A375 (cell line): ENCODE results near the gene FANCD2. TPM values are rescaled to one million over a fixed set of nuclear protein-coding genes. Genes with fewer than 3 reads are reported as not detected.

Experiments
- small RNA-seq: library from RNA; depleted of rRNA; stranded (forward); fragments of <200 nt; gene quantifications from one replicate; pipeline ENCODE3, GENCODE V24; 2014
- total RNA-seq: library from RNA; depleted of rRNA; stranded (reverse); fragments of >200 nt; shearing (Covaris generic); gene quantifications from 2 replicates; pipeline ENCODE4 v1.2.3, GENCODE V29; 2014; rRNA removed

The FANCD2 gene
- total RNA-seq: 42.7 and 46.6 TPM in 2 replicates

GRCh38 chr3:10026084-10026890 is at the start of gene FANCD2:
Gene FANCD2 (plus strand): TSS chr3:10026437. CDS start chr3:10028658, 2,221 bp downstream.

GRCh38 chr3:10108091-10108490 is 81.9 kb downstream of the FANCD2 start, which contains the start of gene FANCD2OS:
Gene FANCD2OS (minus strand): TSS chr3:10108255. CDS start chr3:10104774, 3,481 bp downstream.

GRCh38 chr3:10115326-10116137 is 89.3 kb downstream of the FANCD2 start, which contains the start of gene BRK1:
Gene BRK1 (plus strand): TSS chr3:10115675. CDS start chr3:10115702, 27 bp downstream.

Small RNA genes lying within 50 kb of the gene (small RNA-seq; reads per million reads assigned to genes)
- gene CYCSP10 (not detected), gene RNU6-670P (not detected)

Other genes starting within 250 kb of the FANCD2 start
- gene TADA3, start 234.0 kb upstream of the FANCD2 start, total RNA-seq: 107 and 109 TPM in 2 replicates
- gene ARPC4, start 233.4 kb upstream of the FANCD2 start, total RNA-seq: 187 and 200 TPM in 2 replicates
- 11.8 and 15.3 TPM in 2 replicates for gene TTLL3, start 216.2 kb upstream of the FANCD2 start, total RNA-seq
- gene RPUSD3, start 182.4 kb upstream of the FANCD2 start, total RNA-seq: 68.3 and 89.1 TPM in 2 replicates
- gene CIDEC, start 146.2 kb upstream of the FANCD2 start, total RNA-seq: 0.38 and 0.48 TPM in 2 replicates
- 36.3 and 37.3 TPM in 2 replicates for gene JAGN1, start 135.8 kb upstream of the FANCD2 start, total RNA-seq
- gene IL17RE, start 123.6 kb upstream of the FANCD2 start, total RNA-seq: 0.15 and 0.24 TPM in 2 replicates
- 35.3 and 37.3 TPM in 2 replicates for gene IL17RC, start 109.3 kb upstream of the FANCD2 start, total RNA-seq
- 18.7 and 20.7 TPM in 2 replicates for gene CRELD1, start 92.6 kb upstream of the FANCD2 start, total RNA-seq
- gene PRRT3, start 74.0 kb upstream of the FANCD2 start, total RNA-seq: 1.5 and 1.6 TPM in 2 replicates
- gene EMC3, start 39.6 kb upstream of the FANCD2 start, total RNA-seq: 42.6 and 59.0 TPM in 2 replicates
- gene FANCD2OS, start 81.8 kb downstream of the FANCD2 start, total RNA-seq: not detected in 2 replicates
- gene BRK1, start 89.2 kb downstream of the FANCD2 start, total RNA-seq: 60.2 and 60.5 TPM in 2 replicates
- 52.1 and 54.9 TPM in 2 replicates for gene VHL, start 115.3 kb downstream of the FANCD2 start, total RNA-seq
- 3.5 and 4.5 TPM in 2 replicates for gene IRAK2, start 138.5 kb downstream of the FANCD2 start, total RNA-seq
- 10.1 and 12.1 TPM in 2 replicates for gene TATDN2, start 222.0 kb downstream of the FANCD2 start, total RNA-seq